Nephron progenitor cell (in vitro differentiated cells): Measurements from ENCODE around the gene TCERG1.

Experiments used
- DNase-seq: peaks from one replicate; pipeline ENCODE4 v3.0.0; 2021
- H3K27ac Mint-ChIP-seq: 2 replicates; pipeline ENCODE4 v1.8.0; 2021; ENCODE audit warnings: mild to moderate bottlenecking, moderate library complexity, mixed read lengths
- H3K27me3 Mint-ChIP-seq: 2 replicates; pipeline ENCODE4 v1.8.0; 2021; ENCODE audit warnings: mild to moderate bottlenecking, low read depth, mixed read lengths; ENCODE audit not compliant: poor library complexity
- H3K36me3 Mint-ChIP-seq: 2 replicates; pipeline ENCODE4 v1.8.0; 2021; ENCODE audit warnings: low read depth, mixed read lengths
- H3K4me1 Mint-ChIP-seq: 2 replicates; pipeline ENCODE4 v1.8.0; 2021; ENCODE audit warnings: mixed read lengths
- H3K4me3 Mint-ChIP-seq: 2 replicates; pipeline ENCODE4 v1.8.0; 2021; ENCODE audit warnings: mild to moderate bottlenecking, moderate library complexity, mixed read lengths
- H3K9me3 Mint-ChIP-seq: 2 replicates; pipeline ENCODE4 v1.8.0; 2021; ENCODE audit warnings: mild to moderate bottlenecking, moderate library complexity, mixed read lengths
- CTCF ChIP-seq: fragments of 200-600 bp; sonication (generic); IDR thresholded peaks from 2 replicates; pipeline ENCODE4 v1.5.0; 2021; ENCODE audit warnings: antibody characterized with exemption

The TCERG1 gene

GRCh38 chr5:146514575-146514974 is 67.4 kb downstream of the TCERG1 start:
- no peaks in the 10 kb centered on the region for H3K4me1 Mint-ChIP-seq
- H3K36me3 Mint-ChIP-seq, result peaks cover 22% of the 10 kb centered on the region
- no peaks in the 10 kb centered on the region for H3K9me3 Mint-ChIP-seq
- H3K4me3 Mint-ChIP-seq, result no peak overlapping the region
- no peak for TF ChIP-seq CTCF
- H3K27me3 Mint-ChIP-seq, result peaks cover 2% of the 10 kb centered on the region
- DNase-seq, result no peak
- H3K27ac Mint-ChIP-seq, result peak overlapping the region; percentile 34

DNA sequence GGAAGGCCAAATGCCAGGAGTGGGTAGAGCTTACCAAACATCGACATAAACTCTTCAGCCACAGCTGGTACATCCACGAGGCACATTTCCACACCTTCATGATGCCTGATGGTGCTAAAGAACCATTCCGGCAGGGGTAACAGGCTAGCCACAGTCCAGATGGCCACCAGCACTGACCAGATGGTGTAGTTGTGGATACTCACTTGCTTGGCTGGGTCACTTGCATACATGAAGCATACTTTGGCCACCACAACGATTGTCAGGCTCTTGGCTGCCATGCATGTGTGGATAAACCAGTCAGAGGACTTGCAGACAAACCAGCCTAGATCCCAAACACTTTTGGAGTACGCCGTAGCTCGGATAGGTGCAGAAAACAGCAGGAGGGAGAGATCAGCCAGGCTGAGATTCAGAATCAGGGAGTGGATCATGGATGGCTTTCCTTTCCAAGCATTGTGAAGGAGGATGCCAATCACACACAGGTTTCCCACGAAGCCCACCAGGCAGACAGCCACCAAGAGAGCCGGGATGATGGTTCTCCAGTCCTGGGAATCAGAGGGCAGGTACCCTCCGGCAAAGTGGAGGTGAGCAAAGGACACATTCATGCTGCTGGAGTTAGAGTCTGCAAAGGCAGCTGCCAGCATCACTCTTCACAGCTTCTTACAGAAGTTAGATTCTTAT is 68.5 kb downstream of the TCERG1 start:
- DNase-seq, result no peak
- peaks cover 12% of the 10 kb centered on the region for H3K36me3 Mint-ChIP-seq
- H3K9me3 Mint-ChIP-seq, result no peaks in the 10 kb centered on the region
- no peak overlapping the region for H3K4me3 Mint-ChIP-seq
- H3K27ac Mint-ChIP-seq, result no peak overlapping the region
- TF ChIP-seq CTCF, result no peak
- H3K27me3 Mint-ChIP-seq, result peaks cover 2% of the 10 kb centered on the region
- H3K4me1 Mint-ChIP-seq, result no peaks in the 10 kb centered on the region

DNA sequence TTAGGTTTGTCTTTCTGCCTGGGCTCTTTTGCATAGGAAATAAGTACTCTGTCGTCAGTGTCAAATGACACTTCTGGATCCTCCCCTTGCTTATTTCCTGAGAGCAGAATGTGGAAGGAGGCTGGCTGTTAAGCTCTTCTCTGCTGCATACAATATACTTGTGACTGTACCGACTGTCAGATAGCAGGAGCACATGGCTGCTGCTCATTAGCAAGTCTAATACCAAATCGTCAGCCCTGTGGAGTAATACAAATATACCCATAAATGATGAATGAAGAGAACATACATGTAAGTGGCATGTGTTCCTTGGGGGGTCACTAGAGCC is 69.0 kb downstream of the TCERG1 start, which contains the start of gene GPR151:
Gene GPR151, minus strand, starts transcription at position 40 of the 325 bp plus-strand sequence. CDS start 77 bp downstream, outside the sequence.
- Mint-ChIP-seq H3K9me3 (no peaks in the 10 kb centered on the region), H3K4me1 (no peaks in the 10 kb centered on the region), H3K4me3 (no peak within 1 kb of the TSS), H3K27ac (peak within 1 kb of the TSS; percentile 34), H3K27me3 (peaks cover 2% of the 10 kb centered on the region), H3K36me3 (peaks cover 7% of the 10 kb centered on the region)
- DNase-seq, result no peak
- no peak for TF ChIP-seq CTCF

GRCh38 chr5:146519554-146519953 is 72.4 kb downstream of the TCERG1 start:
- DNase-seq, result no peak
- no peak overlapping the region for H3K4me3 Mint-ChIP-seq
- H3K9me3 Mint-ChIP-seq, result no peaks in the 10 kb centered on the region
- no peak overlapping the region for H3K27ac Mint-ChIP-seq
- no peak for TF ChIP-seq CTCF
- H3K27me3 Mint-ChIP-seq, result peaks cover 7% of the 10 kb centered on the region
- H3K36me3 Mint-ChIP-seq, result no peaks in the 10 kb centered on the region
- no peaks in the 10 kb centered on the region for H3K4me1 Mint-ChIP-seq

GRCh38 chr5:146520731-146521130 is 73.6 kb downstream of the TCERG1 start:
- no peaks in the 10 kb centered on the region for H3K36me3 Mint-ChIP-seq
- no peak overlapping the region for H3K4me3 Mint-ChIP-seq
- H3K4me1 Mint-ChIP-seq, result no peaks in the 10 kb centered on the region
- TF ChIP-seq CTCF, result no peak
- H3K9me3 Mint-ChIP-seq, result no peaks in the 10 kb centered on the region
- H3K27ac Mint-ChIP-seq, result no peak overlapping the region
- no peak for DNase-seq
- H3K27me3 Mint-ChIP-seq, result peaks cover 7% of the 10 kb centered on the region

- Mint-ChIP-seq H3K4me1 (no peaks in the 10 kb centered on the region), H3K4me3 (no peak overlapping the region), H3K36me3 (no peaks in the 10 kb centered on the region), H3K9me3 (no peaks in the 10 kb centered on the region), H3K27me3 (peaks cover 12% of the 10 kb centered on the region), H3K27ac (no peak overlapping the region)
- no peak for DNase-seq
- no peak for TF ChIP-seq CTCF
These were observed 74.4 kb downstream of the TCERG1 start for GRCh38 chr5:146521403-146522106.
